NCI-H1092 treated with DMSO at 0.1 percent for 48 hours (cell line): ENCODE results near the gene ERLIN1.

Experiments used
- DNase-seq: peaks from one replicate; lab custom pipeline; 2025; lab: John Stamatoyannopoulos, UW

Gene ERLIN1

DNA sequence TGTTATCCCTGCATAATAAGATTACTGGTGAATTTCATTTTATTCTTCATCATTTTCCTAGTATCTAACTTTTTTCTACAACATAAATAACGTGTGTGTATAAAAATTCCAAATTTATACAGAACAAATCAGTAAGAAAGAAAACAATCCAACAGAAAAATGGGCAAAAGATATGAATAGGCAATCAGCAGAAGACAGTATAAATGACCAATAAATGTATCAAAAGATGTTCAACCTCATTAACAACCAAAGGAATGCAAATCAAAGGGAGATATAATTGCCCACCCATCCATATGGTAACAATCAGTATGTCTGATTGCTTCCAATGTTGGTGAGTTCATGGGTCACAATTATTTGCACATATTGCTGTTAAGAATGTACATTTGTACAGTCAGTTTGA lies 13.5 kb downstream of the ERLIN1 start:
- no peak for DNase-seq

DNA sequence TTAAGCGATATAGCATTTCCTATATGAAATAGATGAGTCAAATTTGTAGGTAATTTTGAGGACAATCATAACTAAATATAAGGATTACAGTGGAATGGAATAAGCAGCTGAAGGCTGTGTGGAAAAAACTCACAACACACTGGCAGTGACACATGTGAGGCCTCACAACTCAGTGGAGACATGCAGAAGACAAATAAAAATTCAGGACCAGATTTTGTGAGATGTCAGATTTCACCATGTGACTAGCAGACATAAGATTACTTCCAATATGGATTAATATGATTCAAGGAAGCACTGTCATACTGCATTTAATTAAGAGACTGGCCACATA lies 17.6 kb downstream of the ERLIN1 start:
- DNase-seq: no peak

DNA sequence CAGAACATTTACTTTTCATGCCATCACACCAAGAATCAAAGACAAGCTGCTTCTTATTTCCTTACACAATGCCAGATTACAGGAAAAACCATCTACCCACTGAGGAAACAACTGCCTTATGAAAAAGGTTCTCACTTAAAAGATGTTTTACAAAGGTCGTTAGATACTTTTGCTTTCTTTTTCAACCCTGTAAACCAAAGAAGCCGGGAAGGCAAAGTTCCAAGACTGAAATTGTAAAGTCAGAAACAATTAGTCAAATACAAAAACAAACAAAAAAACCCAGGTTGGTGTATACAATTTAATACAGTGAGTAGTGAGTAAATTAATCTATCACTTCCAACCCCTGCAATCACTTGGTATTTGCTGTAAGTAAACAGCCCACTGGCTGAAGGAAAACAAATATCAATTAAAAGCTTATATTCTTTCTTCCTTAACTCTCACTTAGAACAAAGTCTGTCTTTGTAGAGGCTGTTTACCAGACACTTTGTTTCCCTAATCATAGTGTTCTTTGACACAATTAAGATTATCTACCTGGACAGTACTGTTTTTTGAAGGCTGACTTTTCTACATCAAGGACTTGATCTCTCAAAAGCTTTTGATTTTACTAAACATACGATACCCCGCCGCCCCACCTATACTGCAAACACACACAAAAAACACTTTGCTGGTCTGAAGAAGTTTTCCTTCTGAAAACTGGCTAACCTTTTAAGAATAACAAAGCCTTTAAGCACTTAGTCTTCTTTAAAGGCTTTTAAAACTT lies 18.1 kb downstream of the ERLIN1 start:
- DNase-seq: no peak

DNA sequence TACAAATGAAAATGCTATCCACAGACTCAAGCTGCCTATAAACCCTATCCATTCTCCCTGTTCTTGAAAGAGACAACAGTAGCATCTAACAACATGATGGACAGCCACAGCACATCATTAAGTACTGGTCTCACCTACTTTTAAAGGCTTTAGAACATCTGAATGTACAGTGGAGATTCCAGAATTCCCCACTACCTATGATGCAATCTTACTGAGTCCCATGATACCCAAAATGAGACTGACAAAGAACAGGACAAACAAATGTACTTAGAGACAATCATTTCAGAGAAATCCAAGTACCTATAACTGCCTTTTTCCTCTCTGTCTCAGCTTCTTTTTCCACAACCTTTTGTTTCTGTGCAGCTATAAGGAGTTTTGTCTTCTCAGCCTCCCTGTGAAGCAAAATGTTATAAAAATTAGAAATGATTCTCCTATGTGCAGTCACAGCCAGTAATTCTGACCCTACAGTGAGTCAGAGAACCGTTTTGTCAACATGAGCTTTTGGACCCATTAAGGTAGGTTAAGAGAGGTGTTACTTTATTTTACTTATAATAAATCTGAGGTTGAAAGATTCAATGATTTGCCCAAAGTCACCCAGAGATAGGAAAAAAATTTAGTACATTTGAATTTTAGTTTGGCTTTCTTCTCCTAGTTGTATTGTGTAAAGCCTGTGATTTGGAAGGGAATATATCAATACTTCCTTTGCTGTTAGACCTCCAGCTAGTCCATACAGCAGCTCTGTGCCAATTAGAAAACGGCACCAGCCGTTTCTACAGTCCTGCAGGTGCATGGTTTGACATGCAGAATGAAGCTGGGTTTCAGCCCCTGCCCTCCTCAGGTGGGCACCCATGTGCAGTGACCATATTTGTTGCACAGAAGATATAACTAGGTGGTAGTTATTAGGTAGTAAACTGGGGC lies 21.9 kb downstream of the ERLIN1 start:
- DNase-seq: no peak

DNA sequence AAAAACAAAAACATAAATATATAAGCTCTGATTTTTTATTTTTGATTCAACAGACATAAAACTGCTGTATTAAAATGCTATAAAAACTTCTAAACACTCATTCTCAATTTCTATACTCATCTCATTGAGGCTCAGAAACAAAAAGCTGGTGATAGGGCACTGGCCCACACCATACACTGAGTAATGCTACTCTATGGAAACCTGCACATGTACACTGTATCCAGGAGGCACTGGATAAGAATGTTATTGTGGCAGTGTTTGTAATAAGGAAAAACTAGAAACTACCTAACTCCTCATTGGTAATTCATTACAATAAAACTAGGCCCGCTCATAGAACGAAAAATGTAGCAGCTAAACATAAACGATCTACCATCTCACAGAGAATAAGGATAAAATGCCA lies 23.1 kb downstream of the ERLIN1 start:
- no peak for DNase-seq

DNA sequence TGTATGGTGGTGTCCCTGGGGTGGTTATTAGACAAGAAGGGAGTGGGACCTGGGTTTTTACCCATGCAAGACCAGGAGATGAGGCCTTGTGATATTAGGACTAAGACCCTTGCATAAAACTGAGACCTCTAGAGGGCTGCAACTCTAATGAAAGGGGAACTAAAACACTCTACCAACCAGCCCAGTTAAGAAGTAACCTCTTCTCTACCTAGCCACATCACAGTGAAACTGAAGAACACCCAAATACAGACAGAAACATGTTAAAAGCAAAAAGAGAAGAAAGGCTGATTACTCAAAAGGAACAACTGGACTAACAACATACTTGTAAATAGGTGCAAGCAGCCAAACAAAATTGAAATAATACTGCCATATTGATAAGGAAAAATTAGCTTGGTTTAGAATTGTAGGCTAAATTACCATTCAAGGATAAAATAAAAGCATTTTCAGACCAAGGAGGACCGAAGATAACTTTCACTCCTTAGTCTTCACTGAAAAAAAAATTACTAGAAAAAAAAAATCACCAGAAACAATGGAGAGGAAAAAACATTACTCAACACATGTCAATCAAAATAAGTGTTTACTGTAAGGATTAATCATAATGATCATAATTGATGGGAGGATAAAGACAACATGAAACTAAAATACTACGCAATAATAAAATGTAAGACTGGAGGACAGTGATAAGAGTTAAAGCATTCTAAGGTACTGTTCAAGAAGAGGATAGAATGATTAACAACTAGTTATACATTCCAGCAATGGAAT lies 27.6 kb downstream of the ERLIN1 start:
- no peak for DNase-seq

DNA sequence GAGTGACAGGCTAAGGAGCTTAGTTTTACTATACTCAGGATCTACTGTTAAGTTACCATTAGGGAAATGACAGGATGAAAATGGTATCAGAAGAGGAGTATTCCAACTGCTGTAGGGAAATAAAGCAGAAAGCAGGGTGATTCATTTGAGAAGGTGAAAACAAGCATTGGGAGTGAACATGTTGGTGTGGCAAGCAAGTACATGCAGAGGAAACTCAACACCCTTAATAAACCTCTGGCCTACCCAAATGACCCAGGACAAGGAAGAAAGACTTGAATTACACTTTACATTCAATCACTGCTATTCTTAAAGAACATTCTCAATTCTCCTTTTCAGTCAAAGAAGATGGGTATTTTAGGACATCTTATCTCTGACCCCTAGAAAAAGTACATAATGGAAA lies 28.7 kb downstream of the ERLIN1 start:
- no peak for DNase-seq

DNA sequence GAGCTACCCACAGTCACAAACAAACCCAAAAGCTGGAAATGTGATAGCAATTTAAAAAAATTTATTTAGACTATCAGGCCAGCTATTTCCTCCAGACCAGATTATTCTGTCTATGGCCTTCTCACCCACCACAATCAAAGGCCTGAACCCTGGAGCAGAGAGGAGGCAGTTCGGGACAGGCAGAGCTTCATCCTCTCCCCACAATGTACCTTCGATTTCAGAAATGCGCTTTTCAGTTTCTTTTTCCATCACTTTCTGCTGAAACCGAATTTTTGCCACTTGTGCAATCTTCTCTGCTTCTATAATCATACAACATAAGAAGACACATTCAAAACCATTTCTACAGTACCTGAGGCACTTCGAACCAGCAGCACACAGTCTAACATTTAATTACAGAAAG lies 29.9 kb downstream of the ERLIN1 start:
- DNase-seq: no peak

DNA sequence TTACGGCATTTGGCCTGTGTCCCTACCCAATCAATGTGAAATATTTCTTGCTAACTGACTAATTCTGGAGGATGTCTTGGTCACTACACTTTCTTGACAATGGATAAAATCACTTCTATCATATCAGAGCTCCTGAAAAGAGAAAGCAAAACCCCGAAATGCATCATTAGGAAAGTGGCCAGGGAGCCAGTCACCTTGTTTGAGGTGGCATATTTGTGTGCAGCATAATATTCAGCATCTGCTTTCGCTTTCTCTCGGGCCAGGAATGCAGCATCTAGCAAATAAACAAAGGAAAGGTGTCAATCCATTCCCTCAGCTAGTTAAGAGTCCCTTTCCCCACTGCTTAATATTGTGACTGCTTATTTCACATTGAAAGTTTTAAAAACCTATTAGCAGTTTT lies 31.2 kb downstream of the ERLIN1 start:
- no peak for DNase-seq

DNA sequence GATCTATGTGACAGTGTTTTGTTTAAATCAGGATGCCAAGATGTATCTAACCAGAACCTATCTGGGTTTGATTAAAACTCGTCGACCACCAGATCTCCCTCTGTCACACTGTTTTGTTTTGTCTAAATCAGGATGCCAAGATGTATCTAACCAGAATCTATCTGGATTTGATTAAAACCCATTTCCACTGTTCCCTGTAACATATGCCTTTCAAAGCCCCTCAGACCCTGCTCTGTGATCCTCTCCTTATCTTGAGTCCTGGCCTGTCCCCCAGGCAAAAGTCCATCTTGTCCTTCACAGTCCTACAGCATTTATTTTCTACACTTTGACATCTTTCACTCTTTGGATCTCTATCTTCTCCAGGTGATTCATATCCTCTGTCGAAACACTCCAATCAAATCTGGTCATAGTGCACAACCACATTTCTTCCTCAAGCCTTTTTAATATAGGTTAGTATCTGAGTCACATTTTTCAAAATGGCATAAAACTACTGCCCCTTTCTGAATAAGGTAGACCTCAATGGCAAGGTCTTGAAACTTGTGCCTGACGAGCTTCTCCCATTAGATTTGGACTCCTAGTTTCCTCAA lies 32.5 kb downstream of the ERLIN1 start:
- DNase-seq: no peak

DNA sequence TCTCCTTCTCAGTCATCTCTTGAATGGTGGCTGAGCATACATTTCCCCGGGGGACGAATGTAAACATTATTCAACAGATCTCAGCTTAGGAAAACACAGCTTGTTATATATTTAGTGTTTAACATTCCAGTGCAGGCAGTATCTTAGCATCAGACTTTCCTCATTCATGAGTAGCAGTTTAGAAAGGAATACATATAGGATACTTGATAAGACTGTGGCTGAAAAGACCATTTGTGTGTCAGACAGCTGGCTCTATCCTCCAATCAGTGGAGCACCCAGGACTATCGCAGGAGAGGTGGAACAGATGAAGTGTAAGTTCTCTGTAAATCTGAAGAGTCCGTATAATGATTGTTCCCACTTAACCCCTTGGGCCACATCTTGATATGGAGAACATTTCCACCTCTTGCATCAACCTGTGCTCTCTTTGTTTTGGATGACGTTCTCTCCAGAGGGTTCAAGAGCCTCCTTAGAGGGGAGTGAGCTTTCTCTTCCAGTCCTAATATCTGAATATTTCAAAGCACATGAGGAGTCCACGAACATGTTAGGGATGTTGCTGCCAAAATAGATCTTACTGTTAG lies 34.0 kb downstream of the ERLIN1 start:
- no peak for DNase-seq

DNA sequence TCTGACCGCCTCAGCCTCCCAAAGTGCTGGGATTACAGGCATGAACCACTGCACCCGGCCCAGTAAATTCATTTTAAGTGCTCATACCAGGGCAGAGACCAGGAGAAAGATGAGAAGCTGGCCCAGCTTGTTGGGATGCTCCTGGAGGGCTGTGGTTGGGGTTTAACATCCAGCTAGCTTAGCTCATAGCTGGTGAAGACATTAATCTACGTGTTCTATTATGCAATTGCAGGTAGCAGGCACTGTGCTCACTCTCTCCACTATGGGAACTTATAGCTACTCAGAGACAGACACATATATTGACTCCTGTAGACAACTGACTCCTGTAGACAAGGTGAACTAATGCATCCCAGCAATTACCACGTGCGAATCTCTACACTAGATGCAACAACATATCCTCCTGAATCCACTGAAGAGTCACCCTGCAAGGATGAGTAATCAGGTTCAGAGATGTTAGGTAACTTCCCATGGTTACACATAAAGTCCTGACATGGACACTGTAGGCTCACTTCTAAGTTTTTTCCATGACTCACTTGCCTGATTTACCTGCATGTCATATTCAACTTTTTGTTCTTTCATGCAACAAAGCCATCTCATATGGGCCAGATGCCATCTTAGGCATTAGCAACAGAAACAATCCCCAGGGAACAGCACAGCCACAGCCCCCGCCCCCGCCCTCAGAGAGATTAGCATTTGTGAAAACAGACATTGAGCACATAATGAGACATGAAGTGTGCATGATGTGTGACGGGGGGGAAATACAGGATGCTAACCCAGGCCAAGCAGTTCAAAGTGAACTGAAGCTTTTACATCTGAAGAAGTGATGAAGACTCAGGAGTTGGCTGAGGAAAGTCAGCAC lies 37.2 kb downstream of the ERLIN1 start:
- DNase-seq: no peak

DNA sequence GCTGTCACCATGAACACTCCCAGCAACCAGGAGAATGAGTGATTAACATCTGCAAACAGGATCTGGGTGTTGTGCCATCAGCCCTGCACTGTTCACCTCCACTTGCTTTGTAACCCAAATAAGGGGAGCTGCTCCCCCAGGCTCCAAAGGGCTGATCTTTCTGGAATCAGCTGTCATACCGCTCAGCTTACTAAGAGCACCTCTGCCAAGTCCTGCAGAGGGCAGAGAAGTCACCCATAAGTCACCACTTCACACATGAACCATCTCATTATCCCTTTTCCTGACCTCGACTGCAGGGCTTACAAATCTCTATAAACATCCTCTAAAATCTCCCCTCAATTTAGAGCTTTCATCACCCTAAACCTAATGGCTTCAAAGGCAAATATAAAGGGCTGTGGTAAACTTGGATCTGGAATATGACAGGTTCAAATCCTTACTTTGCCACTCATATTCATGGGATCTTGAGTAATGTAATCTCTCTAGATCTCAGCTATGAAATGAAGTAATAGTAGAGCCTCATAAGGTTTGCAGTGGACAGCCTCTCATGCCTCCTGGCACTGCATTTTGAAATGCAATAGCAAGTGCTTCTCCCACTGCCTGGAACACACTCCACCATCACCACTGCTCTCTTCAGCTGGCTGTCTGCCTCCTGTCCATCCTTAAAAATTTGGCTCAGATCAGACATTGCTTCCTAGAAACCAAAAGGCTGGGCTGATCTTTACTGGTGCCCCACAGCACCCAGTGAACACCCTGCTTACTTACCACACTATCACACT lies 38.8 kb downstream of the ERLIN1 start:
- DNase-seq: no peak

DNA sequence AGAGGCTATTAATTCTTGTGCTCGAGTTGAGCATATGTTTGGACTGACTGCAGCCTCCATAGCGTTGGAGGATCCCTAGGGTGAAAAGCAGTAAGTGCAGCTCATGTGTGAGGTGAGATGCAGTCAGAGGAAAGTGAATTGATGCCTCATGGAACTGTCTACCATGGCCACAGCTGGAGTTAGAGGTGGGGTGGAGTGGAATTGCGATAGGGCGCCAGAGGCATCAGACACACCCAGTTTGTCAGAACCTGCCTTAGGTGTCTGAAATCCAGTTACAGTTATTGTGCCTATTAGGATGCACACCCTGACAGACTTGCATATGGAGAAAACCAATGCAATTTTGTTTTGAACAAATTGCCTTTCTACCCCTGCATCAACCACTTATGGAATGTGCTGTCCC lies 39.4 kb downstream of the ERLIN1 start:
- DNase-seq: no peak

DNA sequence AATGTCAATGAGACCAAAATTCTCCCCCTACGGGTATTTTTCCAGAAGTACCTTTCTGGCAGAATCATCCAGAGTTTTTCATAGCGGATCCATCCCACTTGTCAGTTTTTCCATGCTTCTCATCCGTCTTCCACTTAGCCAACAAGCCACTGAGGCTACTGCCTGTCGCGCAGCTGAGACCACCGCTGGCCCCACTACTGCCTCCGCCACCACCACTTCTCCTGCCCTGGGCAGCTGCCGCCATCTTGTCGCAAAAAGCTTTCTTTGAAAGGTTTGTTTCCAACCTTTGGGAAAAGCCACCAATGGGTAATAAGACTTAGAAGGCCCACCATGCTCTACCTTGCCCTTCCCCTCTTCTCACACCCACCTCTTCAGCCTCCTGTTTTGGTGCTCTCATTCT lies 42.1 kb downstream of the ERLIN1 start:
- DNase-seq: no peak

DNA sequence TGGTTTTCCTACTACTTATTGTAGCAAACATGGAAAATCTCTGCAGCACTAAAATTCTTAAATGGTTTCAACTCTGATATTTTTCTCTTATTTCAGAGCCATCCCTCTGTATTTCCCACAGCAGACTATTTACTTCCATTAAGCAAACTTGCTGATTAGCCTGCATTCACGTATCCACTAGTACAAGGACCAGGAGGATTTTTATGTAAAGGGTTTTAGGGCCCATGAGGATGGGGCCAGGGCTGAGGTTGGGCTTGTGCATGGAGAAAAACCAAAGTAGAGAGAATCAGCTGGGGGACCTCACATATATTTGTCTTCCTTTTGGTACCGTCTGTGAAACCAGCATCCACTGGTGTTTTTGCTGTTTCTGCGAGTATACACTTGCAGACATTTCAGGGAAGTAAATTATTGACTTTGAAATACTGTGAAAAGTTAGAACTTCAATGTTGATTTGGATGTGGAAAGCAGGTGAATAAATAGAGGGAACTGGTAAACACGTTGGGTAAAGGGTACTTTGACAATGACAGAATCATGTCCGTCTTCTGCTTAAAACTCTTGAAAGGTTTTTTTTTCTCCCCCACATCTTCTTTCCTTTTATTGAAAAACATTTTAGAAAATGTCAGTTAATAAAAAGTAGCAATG lies 44.3 kb downstream of the ERLIN1 start:
- DNase-seq: no peak

DNA sequence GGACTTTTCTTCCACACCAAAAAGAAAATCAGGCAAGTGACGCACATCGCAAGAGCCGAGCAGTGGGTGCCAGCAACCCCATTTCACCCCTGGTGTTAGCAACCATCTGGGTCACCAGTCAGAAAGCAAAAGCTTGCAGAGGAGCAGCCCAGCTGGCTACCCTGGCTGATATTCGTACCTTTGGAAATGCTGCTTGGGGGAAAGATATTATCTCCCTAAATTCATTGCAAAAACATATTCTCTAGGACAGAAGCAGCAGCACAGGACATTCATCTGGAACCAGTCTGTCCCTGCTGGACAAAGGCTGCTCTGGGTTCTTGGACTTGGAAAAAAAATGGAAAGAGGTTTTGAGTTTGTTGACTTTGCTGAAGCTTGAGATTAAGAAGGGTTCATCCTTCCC lies 45.8 kb downstream of the ERLIN1 start:
- no peak for DNase-seq

DNA sequence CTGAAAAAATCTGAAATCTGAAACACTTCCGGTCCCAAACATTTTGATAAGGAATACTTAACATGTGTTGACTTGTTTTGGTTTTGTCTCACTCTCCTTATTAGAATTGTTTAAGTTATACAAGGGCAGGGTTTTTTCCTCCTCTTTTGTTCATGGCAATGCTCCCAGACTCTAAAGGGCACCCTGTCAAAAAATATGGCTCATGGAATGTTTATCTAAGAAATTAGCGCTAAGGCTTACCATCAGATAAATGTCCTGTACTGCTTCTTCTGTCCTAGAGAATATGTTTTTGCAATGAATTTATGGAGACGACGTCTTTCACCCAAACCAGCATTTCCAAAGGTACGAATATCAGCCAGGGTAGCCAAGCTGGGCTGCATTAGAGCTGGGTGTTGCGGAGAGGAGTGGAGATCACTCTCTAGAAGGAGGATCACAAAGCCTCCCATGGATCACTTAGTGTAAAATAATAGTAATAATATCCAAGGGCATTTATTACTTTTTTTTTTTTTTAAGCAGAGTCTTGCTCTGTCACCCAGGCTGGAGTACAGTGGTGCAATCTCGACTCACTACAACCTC lies 46.8 kb downstream of the ERLIN1 start:
- DNase-seq: no peak

DNA sequence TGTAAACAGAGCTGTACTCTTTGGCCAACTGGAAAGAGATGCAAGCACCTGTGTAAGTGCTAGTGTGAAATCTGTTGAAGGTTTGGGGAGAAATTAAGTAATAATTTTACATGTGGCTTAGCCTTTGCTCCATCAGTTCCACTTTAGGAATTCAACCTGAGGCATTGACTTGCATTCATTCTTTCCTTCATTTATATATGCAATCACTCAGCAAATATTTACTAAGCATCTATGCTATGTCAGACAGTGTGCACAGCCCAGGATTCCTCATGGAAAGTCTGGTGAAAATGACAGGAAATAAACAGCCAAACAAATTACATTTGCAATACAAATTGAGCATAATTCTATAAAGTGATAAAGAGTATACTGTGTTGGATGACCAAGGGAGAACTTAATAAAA lies 50.3 kb downstream of the ERLIN1 start:
- DNase-seq: no peak
